GM12874 (cell line): ENCODE results near the gene FUOM.

Experiments used
- CTCF ChIP-seq: IDR thresholded peaks from 2 replicates; pipeline ENCODE4 v1.5.1; 2011; ENCODE audit warnings: low read depth, mild to moderate bottlenecking, control low read depth, low read length, moderate library complexity; ENCODE audit not compliant: insufficient read depth

Gene FUOM

GRCh38 chr10:133391761-133392518 is 34.1 kb upstream of the FUOM start:
- no peak for TF ChIP-seq CTCF

- no peak for TF ChIP-seq CTCF
Measured at GRCh38 chr10:133391249-133391635, 33.4 kb upstream of the FUOM start.

- TF ChIP-seq CTCF = no peak
Measured at GRCh38 chr10:133390597-133391248, 32.9 kb upstream of the FUOM start.

GRCh38 chr10:133388973-133389818 is 31.4 kb upstream of the FUOM start:
- no peak for TF ChIP-seq CTCF

- TF ChIP-seq CTCF = no peak
Measured at GRCh38 chr10:133388236-133388972, 30.6 kb upstream of the FUOM start.

GRCh38 chr10:133385214-133385613 is 27.4 kb upstream of the FUOM start:
- TF ChIP-seq CTCF = no peak
